GM21367 (cell line): ENCODE results near the gene ZNF254.
"Not testable (repeated sequence)": the region's sequence is repeated elsewhere in the genome, so short reads cannot be mapped to it uniquely, and the experiment has no call there.

Experiments
- ATAC-seq: cut with Tn5 transposase; IDR thresholded peaks from one replicate; pipeline ENCODE4 v1.9.1; 2021; ENCODE audit not compliant: unreplicated experiment

The ZNF254 gene

DNA sequence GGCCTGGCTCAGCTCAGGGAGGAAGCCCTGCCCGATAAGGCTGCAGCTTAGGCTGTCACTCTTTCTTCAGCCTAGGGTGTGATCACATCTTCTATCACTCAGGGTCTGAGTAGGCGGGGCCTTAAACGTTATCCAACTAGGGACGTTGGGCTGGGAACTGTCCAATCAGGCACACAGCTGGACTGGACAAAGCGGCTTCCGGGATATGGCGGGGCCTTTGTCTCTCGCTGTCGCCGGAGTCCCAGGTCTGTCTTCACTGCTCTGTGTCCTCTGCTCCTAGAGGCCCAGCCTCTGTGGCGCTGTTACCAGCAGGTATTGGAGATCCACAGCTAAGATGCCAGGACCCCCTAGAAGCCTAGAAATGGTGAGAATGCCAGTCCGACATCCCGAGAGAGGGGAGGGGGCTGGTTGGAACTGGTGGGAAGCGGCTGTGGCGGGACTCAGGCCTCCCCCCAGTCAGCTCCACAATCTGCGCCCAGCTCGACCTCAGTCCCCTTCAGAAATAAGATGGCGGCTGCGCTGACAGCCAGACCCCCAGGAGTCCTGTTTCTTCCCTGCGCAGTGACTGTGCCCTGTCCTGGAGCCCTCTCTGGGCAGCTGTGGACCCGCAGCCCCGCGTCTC, at the start of gene ZNF254:
TSS of gene ZNF254 (plus strand) at position 214 of the 622 bp plus-strand sequence. CDS start at position 335, 121 bp downstream.
- peak; percentile 99 for ATAC-seq

DNA sequence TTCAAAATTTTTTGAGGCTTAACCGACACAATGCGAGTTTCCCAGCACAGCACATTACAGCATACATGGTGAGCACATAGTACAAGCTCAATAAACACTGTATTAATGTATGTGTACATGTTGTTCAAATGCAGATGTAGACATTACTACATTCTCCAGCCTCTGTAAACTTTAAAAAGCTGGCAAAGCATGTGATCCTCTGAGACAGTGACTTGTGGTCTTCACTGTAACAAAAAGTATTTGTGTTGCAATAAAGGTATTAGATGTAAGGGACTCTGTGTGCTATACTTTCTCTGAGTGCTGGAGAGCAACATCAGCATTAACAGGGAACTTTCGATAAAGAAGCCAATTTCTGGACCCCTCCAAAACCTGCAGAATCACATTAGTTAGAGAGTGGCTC, 46.4 kb upstream of the ZNF254 start:
- ATAC-seq = no peak

DNA sequence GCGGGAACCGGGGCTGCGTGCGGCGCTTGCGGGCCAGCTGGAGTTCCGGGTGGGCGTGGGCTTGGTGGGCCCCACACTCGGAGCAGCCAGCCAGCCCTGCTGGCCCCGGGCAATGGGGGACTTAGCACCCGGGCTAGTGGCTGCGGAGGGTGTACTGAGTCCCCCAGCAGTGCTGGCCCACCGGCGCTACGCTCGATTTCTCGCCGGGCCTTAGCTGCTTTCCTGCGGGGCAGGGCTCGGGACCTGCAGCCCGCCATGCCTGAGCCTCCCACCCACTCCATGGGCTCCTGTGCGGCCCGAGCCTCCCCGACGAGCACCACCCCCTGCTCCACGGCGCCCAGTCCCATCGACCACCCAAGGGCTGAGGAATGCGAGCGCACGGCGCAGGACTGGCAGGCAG, 45.7 kb upstream of the ZNF254 start:
- not testable (repeated sequence) for ATAC-seq

DNA sequence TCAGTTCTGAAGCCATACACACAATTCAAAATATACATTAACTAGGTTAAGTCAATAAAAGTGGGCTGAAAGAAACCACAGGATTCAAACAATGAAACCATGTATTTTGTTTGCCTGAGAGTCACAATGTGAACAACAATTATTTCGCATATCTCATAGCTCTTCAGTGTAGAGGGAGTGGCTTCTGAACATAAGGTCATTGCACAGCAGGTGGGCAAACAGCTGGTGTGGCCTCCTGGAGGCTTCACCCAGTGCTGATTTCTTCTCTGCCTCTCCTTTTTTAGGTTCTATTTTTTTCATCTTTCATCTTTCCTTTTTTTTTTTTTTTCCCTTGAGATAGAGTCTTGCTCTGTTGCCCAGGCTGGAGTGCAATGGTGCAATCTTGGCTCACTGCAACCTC, 40.4 kb upstream of the ZNF254 start:
- ATAC-seq = no peak

DNA sequence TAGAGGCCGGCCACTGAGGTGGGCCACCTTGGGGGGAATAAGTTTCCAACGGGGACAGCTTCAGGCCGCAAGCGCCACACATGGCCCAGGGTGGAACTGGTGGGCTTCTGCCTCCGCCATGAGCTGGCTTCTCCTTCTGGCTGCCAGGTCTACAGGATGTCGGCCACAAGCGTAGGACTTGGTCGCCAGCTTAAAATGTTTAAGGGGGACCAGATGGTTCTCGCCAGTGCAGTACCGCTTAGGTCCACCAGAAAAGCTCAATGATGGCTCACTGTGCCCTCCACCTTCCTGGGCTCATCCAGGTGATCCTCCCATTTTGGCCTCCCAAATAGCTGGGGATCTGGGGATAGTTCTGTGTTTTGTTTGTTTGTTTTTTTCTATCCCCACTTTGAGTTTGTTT, 38.7 kb upstream of the ZNF254 start:
- no peak for ATAC-seq

DNA sequence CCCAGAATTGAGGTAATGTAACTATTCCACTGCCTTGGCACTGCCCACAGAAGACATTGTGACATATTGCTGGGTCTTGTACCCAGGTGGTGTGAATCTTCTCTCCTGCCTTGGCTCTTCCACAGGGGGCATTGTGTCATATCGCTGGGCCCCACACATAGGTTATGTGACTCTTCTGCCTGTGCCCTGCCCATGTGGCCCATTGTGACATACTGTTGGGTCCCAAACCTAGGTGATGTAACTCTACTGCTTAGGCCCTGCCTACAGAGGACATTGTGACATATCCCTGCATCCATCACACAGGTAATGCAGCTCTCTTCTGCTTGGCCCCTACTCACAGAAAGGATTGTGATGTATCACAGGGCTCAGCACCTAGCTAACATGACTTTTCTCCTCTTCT, 37.5 kb upstream of the ZNF254 start:
- ATAC-seq = no peak

DNA sequence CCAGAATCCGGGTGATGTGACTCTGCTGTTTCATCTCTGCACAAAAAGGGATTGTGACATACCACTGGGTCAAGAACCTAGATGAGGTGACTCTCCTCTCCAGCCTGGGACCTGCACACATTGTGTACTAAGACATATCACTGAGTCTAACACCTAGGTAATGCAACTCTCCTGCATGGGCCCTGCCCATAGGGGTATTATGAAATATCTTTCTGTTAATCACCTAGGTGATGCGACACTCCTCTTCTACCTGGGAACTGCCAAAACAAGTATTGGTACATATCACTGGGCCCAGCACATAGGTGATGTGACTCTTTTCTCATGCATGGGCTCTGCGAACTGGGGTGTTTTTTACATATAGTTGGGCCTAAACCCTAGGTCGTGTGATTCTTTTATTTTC, 35.5 kb upstream of the ZNF254 start:
- ATAC-seq = no peak

DNA sequence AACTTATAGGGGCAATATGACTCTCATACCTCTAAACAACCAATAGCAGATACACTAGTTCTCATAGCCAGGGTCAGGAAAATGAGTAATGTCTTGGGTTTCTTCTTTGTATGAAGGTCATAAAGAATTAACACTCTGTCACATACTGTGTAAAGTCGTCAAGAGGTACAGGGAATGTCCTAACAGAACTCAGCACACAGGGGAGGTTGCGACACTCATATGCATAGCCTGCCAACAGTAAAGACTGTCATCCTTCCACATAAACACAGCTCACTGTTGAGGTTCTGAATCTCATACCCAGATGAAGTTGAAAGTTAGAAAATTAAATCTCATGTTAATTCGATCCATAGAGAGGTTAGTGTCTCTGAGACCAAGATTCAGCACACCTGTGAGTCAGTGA, 34.2 kb upstream of the ZNF254 start:
- no peak for ATAC-seq

DNA sequence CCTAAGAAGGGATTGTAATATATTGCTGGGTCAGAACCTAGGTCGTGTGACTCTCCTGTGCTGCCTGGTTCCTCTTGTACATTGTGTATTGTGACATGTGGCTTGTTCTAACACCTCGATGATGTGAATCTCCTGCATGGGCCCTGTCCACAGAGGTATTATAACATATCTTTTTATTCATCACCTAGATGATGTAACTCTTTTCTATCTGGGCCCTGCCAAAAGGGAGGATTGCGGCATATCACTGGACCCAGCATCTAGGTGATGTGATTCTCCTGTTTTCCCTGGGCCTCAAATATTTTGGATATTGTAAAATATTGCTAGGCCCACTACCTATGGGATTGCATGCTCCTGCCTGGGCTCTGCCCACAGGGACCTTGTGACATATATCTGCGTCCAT, 33.4 kb upstream of the ZNF254 start:
- ATAC-seq = no peak

DNA sequence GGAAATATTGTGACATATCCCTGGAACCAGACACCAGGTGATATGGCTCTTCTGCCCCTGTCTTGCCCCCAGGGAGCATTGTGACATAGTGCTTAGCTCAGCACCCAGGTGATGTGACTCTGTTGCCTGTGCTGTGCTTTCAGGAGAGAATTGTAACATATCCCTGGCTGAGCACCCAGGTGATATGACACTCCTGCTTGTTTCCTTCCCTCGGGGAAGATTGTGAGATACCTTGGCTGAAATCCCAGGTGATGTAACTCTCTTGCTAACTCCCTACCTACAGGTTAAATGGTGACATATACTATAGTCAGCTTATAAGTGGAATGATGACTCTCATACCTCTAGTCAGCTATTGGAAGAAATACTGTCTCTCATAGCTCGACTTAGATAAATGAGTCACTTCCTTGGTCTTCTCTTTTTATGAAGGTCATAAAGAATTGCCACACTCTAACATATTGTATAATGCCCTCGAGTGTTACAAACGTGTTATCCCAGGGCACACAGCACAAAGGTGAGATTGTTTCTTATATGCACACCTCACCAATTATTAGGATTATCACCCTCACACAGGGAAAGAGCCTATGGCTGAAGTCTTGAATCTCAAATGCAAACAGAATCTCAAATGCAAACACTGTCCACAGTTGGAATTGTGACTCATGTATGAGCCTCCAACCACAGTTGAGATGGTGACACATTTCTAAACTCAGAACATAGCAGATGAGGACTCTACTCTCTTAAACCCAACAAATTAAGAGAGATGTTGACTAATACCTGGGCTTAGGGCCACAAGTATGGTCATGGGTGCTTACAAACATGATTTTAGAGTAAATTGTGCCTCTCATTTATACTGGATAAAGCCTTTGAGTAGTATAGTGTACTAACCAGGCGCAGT, 32.7 kb upstream of the ZNF254 start:
- no peak for ATAC-seq

DNA sequence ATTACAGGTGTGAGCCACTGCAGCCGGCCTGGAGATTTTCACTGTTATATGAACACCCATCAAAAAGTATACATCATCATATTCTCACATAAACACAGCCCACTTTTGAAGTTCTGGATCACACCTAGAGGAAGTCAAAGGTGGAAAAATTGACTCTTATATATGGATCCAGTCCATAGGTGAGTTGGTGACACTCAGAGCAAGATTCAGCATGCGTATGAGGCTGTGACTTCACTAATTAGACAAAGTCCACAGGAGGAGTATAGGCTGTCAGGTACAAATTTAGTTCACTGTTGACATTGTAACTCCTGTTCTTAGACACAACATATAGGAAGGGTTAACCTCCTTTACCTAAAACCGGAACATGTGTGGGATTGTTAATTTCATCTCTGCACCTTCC, 31.4 kb upstream of the ZNF254 start:
- no peak for ATAC-seq

DNA sequence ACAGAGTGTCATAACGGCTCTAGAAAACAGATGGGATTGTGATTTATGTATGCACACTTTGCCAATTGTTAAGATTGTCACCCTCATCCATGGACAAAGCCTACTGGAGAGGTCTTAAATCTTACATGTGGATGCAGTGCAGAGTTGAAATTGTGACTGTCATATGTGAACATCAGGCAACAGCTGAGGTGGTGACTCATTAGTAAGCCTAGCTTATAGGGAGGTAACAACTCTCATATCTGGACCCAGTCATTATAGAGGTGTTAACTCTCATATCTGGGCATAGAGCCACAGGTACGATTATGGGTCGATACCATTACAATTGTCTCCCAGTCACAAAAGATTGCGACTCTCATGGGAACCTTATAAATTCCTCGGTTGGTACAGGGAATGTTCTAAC, 29.8 kb upstream of the ZNF254 start:
- ATAC-seq = no peak

DNA sequence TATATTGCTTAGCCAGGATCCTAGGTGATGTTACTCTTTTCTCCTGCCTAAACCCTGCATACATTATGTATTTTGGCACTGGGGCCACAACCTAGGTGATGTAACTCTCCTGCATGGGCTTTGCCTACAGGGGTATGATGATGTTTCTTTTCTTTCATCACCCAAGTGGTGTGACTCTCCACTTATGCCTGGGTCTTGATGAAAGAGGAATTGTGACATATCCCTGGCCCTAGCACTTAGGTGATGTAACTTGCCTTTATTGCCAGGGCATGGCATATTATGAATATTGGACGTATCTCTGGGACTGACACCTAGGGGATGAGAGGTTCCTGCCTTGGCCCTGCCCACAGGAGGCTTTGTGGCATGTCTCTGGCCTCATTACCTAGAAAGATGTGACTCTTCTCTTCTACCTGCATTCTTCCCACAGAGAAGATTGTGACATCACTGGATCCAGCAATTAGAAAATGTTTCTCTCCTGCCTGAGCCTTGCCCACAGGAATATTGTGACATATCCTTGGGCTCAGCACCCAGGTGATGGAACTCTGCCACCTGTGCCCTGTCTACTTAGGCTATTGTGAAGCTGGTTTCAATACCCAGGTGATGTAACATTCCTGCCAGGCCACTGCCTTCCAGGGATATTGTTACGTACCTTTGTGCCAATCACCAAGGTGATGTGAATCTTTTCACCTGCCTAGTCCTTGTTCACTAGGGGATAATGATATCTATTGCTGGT, 27.3 kb upstream of the ZNF254 start:
- ATAC-seq = no peak

DNA sequence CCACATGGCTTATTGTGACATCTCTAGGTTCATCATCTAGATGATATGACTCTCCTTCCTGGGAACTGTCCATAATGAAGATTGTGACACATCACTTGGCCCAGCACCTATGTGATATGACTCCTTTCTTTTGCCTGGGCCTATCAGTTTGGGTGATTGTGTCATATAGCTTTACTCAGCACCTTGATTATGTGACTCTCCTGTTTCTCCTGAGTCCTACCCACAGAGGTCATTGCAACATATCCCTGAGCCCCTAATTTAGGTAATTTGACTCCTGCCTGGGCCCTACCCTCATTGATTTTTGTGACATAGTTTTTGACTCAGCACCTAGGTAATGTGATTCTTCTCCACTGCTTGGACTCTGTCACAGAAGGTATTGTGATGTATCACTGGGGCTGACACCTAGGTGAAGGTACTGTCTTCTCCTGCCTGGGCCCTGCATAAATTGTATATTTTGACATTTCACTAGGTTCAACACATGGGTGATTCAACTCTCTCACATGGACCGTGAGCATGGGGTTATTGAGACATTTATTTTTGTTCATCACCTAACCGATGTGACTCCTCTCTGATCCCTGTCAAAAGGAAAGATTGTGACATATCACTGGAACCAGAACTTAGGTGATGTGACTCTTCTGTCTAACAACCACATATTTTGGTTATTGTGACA, 26.2 kb upstream of the ZNF254 start:
- ATAC-seq = no peak

DNA sequence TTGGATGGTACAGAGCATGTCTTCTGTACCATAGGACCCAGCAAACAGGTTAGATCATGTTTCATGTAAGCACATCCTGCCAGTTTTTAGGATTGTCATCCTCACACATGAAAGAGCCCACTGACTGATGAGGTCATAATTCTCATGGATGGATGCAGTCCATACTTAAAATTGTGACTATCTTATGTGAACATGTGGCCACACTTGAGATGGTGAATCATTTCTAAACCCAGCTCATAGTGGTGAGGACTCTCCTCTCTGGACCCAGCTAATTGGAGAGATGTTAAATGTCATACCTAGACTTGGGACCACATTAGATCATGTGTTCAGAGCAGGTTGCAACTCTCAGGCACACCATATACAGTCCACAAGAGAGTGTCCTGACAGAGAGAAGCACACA, 24.8 kb upstream of the ZNF254 start:
- ATAC-seq = no peak

DNA sequence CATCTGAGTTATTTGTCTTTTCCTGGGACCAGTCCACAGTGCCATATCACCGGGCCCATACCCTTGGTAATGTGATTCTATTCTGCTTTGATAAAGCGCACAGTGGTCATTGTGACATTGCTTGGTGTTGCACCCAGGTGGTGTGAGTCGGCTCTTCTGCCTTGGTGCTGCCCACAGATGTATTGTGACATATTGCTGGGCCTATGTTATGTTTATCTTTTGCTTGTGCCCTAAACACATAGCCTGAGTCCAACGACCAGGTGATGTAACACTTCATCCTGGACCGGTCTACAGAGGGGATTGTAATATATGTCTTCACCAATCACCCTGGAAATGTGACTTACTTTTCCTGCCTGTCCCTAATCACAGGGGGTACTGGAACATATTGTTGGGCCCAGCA, 23.7 kb upstream of the ZNF254 start:
- no peak for ATAC-seq

DNA sequence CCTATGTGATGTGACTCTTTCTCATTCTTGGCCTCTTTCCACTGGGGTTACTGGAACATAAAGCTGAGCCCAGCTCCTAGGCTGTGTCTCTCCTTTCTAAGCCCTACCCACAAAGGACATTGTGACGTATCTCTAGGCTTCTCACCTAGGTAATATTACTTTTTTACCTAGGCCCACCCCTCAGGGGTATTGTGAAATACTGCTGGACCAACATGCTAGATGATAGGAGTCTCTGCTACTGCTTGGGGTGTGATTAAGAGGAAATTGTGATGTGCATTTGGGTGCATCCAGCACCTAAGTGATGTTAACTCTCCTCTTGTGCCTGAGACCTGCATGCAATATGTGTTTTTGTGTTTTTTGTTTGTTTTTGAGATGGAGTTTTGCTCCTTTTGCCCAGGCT, 22.8 kb upstream of the ZNF254 start:
- no peak for ATAC-seq

DNA sequence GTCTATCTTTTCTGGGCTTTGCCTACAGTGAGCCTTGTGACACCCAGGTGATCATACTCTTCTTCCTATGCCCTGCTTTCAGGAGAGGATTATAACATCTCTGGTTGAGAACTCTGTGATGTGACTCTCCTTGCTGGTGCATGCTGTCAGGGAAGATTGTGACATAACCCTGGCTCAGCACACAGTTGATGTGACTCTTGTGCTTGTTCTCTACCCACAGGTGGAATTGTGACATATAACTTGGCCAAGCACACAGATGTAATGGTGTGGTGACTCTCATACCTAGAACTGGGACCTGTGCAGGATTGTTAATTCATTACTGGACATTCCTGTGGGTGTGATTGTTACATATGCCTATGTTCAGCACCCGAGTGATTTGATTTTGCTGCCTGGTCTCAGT, 21.7 kb upstream of the ZNF254 start:
- no peak for ATAC-seq

DNA sequence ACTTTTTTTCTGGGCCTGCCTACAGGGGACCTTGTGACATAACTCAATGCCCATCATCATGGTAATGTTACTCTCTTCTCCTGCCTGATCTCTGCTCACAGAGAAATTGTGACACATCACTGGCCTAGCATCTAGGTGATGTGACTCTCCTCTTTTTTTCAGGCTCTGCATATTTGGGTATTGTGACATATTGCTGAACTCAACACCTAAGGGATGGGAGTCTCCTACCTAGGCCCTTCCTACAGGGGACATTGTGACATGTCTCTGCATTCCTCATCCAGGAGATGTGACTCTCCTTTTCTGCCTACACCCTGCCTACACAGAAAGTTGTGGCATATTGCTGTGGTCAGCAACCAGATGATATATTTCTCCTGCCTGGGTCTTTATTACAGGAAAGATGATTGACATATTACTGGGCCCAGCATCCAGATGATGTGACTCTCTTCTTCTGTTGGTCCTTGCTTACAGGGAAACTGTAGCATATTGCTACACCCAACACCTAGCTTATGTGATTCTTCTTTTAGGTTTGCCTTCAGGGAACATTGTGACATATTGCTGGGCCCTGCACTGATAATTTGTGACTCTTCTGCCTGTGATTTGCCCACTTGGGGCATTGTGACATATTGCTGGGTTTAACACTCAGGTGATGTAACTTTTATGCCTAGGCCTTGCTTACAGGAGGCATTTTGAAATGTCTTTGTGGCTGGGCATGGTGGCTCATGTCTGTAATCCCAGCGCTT, 21.0 kb upstream of the ZNF254 start:
- no peak for ATAC-seq

DNA sequence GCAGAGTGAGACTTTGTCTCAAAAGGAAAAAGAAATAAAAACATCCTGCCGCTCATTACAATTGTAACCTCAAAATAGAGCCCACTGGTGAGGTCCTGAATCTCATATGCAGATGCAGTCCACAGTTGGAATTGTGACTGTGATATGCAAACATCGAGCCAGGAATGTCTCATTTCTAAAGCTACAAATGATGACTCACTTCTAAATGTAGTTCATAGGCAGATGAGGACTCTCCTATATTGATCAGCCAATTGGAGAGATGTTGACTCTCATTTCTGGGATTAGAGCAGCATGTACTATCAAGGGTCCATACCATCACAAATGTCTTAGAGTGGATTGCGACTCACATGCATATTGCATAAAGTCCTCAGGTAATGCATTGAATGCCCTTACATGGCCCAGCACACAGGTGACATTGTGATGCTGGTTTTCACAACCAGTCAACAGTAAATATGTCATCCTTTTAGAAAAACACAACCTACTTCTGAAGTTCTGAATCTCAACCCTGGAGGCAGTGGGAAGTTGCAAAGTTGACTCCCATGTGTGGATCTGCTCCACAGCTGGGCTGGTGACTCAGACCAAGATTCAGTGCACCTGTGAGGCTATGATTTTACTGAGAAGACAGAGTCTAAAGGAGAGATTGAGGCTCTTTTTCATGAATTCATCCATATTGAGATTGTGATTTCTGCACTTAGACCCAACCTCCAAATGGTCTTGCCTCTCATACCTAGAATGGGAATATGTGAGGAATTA, 16.9 kb upstream of the ZNF254 start:
- no peak for ATAC-seq
